ENCODE measurements around the gene CNTD1.

Gene CNTD1

DNA sequence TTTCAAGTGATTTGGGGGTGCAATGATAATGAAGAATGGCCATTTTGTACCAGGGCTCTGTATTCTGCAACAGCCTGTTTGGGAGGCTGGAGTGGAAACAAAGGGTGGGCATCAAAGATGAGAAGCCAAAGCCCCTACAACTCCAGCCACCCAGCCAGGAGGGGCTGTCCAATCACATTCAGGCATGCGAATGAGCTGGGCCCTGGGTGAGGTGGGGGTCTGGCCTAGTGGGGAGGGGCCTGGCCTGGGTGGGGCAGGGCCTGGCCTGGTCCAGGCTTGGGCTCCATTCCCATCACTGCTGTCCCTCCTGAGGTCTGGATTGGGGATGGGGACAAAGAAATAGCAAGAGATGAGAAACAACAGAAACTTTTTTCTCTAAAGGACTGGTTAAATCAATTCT is 58.7 kb downstream of the CNTD1 start:
- Histone ChIP-seq H3K4me3 (no peak overlapping the region), H3K27me3 (no peaks in the 10 kb centered on the region), H3K9ac (no peak overlapping the region), H3K27ac (no peak overlapping the region), H3K36me3 (no peaks in the 10 kb centered on the region), H4K20me1 (no peaks in the 10 kb centered on the region), H3K4me1 (peaks cover 0 to 22% (median 0%) of the 10 kb centered on the region in 10 experiments; a peak in 7 of 20 replicates), H3K4me2 (no peak overlapping the region), H3K9me3 (replicated peaks in 1 of 11) (no peaks in the 10 kb centered on the region)
- no peak for TF ChIP-seq Cebpa-rat (IDR thresholded peaks at IDR 0.05)
